GM12864 (cell line): ENCODE measurements around the gene RABAC1.
"Not testable (repeated sequence)": the region's sequence is repeated elsewhere in the genome, so short reads cannot be mapped to it uniquely, and the experiment has no call there.

Source experiments
- DNase-seq: peaks from one replicate; pipeline ENCODE4 v3.0.0-alpha.2; 2011; ENCODE audit warnings: low read depth
- H3K4me3 ChIP-seq: 2 replicates; pipeline ENCODE4 v1.5.1; 2011; ENCODE audit warnings: mild to moderate bottlenecking, low read depth, low read length, control low read depth
- CTCF ChIP-seq: IDR thresholded peaks from 2 replicates; pipeline ENCODE4 v1.5.1; 2011; ENCODE audit warnings: low read depth, mild to moderate bottlenecking, moderate library complexity, low read length, control low read depth, inconsistent platforms; ENCODE audit errors: missing control alignments

The RABAC1 gene

GRCh38 chr19:41993612-41994483, 34.7 kb upstream of the RABAC1 start, which contains the start of gene ATP1A3:
TSS of gene ATP1A3 (minus strand) at chr19:41994230. CDS start at chr19:41994076, 154 bp downstream.
- H3K4me3 ChIP-seq, result peak within 1 kb of the TSS; percentile 27
- no peak for DNase-seq
- no peak for TF ChIP-seq CTCF

- DNase-seq, H3K4me3 ChIP-seq: not testable (repeated sequence)
Observed at GRCh38 chr19:41991925-41992569, 32.9 kb upstream of the RABAC1 start.

- H3K4me3 ChIP-seq, result no peak overlapping the region
- no peak for DNase-seq
- no peak for TF ChIP-seq CTCF
Observed at GRCh38 chr19:41991025-41991424, 31.9 kb upstream of the RABAC1 start.

- no peak for TF ChIP-seq CTCF
- H3K4me3 ChIP-seq, result no peak overlapping the region
- no peak for DNase-seq
Observed at GRCh38 chr19:41990615-41991014, 31.5 kb upstream of the RABAC1 start.

- no peak for TF ChIP-seq CTCF
- no peak for DNase-seq
- no peak overlapping the region for H3K4me3 ChIP-seq
Observed at GRCh38 chr19:41990028-41990427, 30.9 kb upstream of the RABAC1 start.

GRCh38 chr19:41988947-41989346, 29.8 kb upstream of the RABAC1 start:
- TF ChIP-seq CTCF, result no peak
- no peak overlapping the region for H3K4me3 ChIP-seq
- no peak for DNase-seq

- no peak for DNase-seq
- TF ChIP-seq CTCF, result no peak
- H3K4me3 ChIP-seq, result no peak overlapping the region
Observed at GRCh38 chr19:41987141-41987860, 28.2 kb upstream of the RABAC1 start.
